Upper lobe of left lung (tissue), 4 donors: ENCODE results near the gene ACOT13.
"Not testable (repeated sequence)": the region's sequence is repeated elsewhere in the genome, so short reads cannot be mapped to it uniquely, and the experiment has no call there.

Experiments used
- CTCF ChIP-seq, 6 experiments: fragments of 450-650 bp in 4 of 6; fragments of 200-600 bp in 2 of 6; sonication (generic) in 2 of 6; IDR thresholded peaks; one replicate each; pipeline ENCODE4 v1.5.1; 2016 to 2019; ENCODE audit warnings: antibody characterized with exemption in 6 of 6
- POLR2AphosphoS5 ChIP-seq, 2 donors: sonication (generic); formaldehyde crosslinking; IDR thresholded peaks; one replicate each; pipeline ENCODE4 v1.5.1; 2017; ENCODE audit warnings: antibody characterized with exemption in 2 of 2

- not testable (repeated sequence) for TF ChIP-seq POLR2AphosphoS5, CTCF (IDR thresholded peaks at IDR 0.05)
Observed at GRCh38 chr6:24731456-24732134, 64.7 kb downstream of the ACOT13 start.
